HG02623 (cell line): ENCODE results near the gene PCDHGB4.
"Not testable (repeated sequence)": the region's sequence is repeated elsewhere in the genome, so short reads cannot be mapped to it uniquely, and the experiment has no call there.

Experiments
- ATAC-seq: cut with Tn5 transposase; IDR thresholded peaks from one replicate; pipeline ENCODE4 v1.9.1; 2021; ENCODE audit warnings: moderate library complexity; ENCODE audit not compliant: unreplicated experiment

Gene PCDHGB4

DNA sequence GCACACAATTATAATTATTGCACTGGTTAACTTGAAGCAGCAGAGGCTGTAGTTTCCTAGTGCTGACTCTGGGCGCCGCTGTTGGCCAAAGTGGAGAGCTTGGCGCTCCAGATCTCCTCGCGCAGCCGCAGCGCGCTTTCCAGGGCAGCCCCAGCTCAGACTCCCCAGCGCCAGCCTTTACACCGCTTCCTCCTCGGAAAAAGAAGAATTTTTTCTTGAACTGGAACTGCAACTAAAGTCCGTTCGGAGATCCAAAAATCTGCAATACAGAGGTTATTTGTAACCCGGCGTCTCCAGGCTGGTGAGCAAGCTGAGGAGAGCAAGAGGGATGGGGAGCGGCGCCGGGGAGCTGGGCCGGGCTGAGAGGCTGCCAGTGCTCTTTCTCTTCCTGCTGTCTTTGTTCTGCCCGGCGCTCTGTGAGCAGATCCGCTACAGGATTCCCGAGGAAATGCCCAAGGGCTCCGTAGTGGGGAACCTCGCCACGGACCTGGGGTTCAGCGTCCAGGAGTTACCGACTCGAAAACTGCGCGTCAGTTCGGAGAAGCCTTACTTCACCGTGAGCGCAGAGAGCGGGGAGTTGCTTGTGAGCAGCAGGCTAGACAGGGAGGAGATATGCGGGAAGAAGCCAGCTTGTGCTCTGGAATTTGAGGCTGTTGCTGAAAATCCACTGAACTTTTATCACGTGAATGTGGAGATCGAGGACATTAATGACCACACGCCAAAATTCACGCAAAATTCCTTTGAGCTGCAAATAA lies at the start of gene PCDHGB4:
TSS of gene PCDHGB4 (plus strand) at position 142 of the 755 bp plus-strand sequence. CDS start at position 329, 187 bp downstream.
- ATAC-seq, result not testable (repeated sequence)

DNA sequence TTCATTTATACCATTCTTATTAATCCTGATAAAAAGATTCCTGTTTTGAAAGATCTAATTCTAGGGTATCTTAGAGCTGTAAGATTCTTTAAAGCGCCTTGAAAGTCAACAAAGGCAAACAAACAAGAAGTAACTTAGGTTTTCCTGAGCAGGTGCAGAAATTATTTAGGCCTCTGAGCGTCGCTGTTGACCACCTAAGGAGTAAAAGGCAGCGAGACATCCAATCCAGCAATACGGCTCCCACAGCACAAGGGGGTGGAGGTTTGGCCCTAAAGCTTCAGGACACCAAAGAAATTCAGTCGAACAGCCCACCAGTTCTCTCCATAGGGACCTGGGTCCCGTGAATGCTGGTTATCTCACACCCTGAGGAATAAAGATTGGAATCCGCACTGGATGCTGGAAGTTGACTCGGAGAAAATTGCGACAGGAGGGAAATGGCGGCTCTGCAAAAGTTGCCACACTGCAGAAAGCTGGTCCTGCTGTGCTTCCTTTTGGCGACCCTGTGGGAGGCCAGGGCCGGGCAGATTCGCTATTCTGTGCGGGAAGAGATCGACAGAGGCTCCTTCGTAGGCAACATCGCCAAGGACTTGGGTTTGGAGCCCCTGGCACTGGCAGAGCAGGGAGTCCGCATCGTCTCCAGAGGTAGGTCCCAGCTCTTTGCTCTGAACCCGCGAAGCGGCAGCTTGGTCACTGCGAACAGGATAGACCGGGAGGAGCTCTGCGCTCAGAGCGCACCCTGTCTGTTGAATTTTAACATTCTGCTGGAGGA lies 48.8 kb upstream of the PCDHGB4 start, which contains the start of gene PCDHGA2:
TSS of gene PCDHGA2 (plus strand) at position 223 of the 769 bp plus-strand sequence.
- no peak for ATAC-seq

DNA sequence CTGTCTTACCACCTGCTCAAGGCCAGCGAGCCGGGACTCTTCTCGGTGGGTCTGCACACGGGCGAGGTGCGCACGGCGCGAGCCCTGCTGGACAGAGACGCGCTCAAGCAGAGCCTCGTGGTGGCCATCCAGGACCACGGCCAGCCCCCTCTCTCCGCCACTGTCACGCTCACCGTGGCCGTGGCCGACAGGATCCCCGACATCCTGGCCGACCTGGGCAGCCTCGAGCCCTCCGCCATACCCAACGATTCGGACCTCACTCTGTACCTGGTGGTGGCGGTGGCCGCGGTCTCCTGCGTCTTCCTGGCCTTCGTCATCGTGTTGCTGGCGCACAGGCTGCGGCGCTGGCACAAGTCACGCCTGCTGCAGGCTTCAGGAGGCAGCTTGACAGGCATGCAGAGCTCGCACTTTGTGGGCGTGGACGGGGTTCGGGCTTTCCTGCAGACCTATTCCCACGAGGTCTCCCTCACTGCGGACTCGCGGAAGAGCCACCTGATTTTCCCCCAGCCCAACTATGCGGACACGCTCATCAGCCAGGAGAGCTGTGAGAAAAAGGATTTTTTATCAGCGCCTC lies 46.6 kb upstream of the PCDHGB4 start:
- ATAC-seq, result not testable (repeated sequence)

- no peak for ATAC-seq
Observed at GRCh38 chr5:141342773-141343172, 44.7 kb upstream of the PCDHGB4 start.

- ATAC-seq, result no peak
Observed at GRCh38 chr5:141343242-141343952, 44.1 kb upstream of the PCDHGB4 start, which contains the start of gene PCDHGA3. Gene PCDHGA3 (plus strand): TSS chr5:141343829. CDS start chr5:141344034, 205 bp downstream.

DNA sequence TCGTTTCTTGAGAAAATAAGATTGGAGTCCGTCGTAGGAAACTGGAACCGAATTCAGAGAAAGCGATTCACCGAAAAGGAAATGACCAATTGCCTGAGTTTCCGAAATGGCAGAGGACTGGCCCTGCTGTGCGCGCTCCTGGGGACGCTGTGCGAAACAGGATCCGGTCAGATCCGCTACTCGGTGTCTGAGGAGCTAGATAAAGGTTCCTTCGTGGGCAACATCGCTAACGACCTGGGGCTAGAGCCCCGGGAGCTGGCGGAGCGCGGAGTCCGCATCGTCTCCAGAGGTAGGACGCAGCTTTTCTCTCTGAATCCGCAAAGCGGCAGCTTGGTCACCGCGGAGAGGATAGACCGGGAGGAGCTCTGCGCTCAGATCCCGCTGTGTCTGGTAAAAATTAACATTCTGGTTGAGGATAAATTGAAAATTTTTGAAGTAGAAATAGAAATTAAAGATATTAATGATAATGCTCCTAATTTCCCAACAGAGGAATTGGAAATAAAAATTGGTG lies 43.5 kb upstream of the PCDHGB4 start:
- ATAC-seq, result no peak

GRCh38 chr5:141345327-141345726 lies 42.2 kb upstream of the PCDHGB4 start:
- no peak for ATAC-seq

DNA sequence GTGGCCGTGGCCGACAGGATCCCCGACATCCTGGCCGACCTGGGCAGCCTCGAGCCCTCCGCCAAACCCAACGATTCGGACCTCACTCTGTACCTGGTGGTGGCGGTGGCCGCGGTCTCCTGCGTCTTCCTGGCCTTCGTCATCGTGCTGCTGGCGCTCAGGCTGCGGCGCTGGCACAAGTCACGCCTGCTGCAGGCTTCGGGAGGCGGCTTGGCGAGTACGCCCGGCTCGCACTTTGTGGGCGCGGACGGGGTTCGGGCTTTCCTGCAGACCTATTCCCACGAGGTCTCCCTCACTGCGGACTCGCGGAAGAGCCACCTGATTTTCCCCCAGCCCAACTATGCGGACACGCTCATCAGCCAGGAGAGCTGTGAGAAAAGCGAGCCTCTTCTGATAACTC lies 41.5 kb upstream of the PCDHGB4 start:
- not testable (repeated sequence) for ATAC-seq

DNA sequence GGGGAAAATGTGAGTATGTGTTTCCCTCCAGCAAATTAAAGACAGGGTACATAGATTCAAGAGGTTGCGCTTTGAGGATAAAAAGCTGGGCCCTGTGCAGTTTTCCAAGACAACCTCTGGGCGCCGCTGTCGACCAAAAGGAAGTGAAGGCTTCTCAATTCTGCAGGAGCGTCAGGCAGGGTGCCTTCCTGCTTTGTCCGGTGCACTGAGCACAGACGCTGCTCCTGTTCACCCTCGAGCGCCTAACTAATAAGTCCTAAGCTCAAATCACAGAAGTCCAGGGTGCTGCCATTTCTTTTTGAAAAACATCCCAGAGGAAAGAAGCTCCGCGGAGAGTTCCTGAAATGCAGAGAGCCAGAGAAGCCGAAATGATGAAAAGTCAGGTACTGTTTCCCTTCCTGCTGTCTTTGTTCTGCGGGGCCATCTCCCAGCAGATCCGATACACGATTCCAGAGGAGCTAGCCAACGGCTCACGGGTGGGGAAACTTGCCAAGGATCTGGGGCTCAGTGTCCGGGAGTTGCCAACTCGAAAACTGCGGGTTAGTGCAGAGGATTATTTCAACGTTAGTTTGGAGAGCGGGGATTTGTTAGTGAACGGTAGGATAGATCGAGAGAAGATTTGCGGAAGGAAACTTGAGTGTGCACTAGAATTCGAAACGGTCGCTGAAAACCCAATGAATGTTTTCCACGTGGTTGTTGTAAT lies 37.4 kb upstream of the PCDHGB4 start, which contains the start of gene PCDHGB1:
TSS of gene PCDHGB1 (plus strand) at position 183 of the 703 bp plus-strand sequence. CDS start at position 345, 162 bp downstream.
- no peak for ATAC-seq

- ATAC-seq, result no peak
Observed at GRCh38 chr5:141351591-141351990, 35.9 kb upstream of the PCDHGB4 start.

- ATAC-seq, result no peak
Observed at GRCh38 chr5:141354900-141355469, 32.5 kb upstream of the PCDHGB4 start, which contains the start of gene PCDHGA4. Gene PCDHGA4 (plus strand): TSS chr5:141355021. CDS start chr5:141355108, 87 bp downstream.

DNA sequence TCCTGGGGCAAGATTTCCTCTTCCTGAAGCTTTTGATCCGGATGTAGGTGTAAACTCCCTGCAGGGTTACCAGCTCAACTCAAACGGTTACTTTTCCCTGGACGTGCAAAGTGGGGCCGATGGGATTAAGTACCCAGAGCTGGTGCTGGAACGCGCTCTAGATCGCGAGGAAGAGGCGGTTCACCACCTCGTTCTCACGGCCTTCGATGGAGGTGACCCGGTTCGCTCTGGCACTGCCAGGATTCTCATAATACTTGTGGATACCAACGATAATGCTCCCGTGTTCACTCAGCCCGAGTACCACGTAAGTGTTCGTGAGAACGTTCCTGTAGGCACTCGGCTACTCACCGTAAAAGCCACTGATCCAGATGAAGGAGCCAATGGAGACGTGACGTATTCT lies 31.9 kb upstream of the PCDHGB4 start:
- no peak for ATAC-seq

- ATAC-seq, result no peak
Observed at GRCh38 chr5:141356133-141356532, 31.4 kb upstream of the PCDHGB4 start.

- no peak for ATAC-seq
Observed at GRCh38 chr5:141356950-141357349, 30.5 kb upstream of the PCDHGB4 start.

GRCh38 chr5:141359790-141360426 lies 27.6 kb upstream of the PCDHGB4 start, which contains the start of gene PCDHGB2:
Gene PCDHGB2 (plus strand): TSS chr5:141359994. CDS start chr5:141360136, 142 bp downstream.
- peak; percentile 68 for ATAC-seq

DNA sequence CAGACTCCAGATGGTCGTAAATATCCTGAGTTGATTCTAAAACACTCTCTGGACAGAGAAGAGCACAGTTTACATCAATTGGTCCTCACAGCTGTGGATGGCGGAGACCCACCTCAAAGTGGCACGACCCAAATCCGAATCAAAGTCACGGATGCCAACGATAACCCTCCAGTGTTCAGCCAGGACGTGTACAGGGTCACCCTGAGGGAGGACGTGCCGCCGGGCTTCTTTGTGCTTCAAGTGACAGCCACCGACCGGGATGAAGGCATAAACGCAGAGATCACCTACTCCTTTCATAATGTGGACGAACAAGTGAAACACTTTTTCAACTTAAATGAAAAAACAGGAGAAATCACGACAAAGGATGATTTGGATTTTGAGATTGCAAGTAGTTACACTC lies 26.8 kb upstream of the PCDHGB4 start:
- no peak for ATAC-seq

DNA sequence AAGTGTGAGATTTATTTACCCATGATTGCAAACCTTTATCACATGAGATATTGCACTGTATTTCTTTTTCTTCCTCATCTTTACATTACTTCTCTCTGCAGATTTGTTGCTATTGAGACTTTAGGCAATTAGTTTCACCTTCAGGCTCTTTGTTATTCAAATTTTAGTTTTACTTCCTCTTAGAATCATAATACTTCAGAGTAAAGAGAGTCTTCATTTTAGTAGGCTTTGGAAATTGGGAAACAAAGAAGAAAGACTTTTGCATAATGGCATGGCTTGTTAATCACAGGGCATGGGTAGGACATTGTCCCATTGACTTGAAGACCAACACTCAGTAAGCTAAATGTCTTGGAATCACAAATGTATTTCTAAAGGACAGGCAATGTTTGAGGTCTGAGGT lies 24.8 kb upstream of the PCDHGB4 start:
- ATAC-seq, result no peak

- ATAC-seq, result no peak
Observed at GRCh38 chr5:141363952-141364660, 23.4 kb upstream of the PCDHGB4 start, which contains the start of gene PCDHGA5. Gene PCDHGA5 (plus strand): TSS chr5:141364162. CDS start chr5:141364331, 169 bp downstream.
